ENCODE data around the gene LRRC7. TPM values are rescaled to one million over a fixed set of nuclear protein-coding genes. Genes with fewer than 3 reads are reported as not detected.
"Not testable (repeated sequence)": the region's sequence is repeated elsewhere in the genome, so short reads cannot be mapped to it uniquely, and the experiment has no call there.

The LRRC7 gene
- total RNA-seq, 4 donors from 2014 or later = under 0.01 TPM; not detected in 3

GRCh38 chr1:69946935-69947334 is 379.2 kb downstream of the LRRC7 start:
- Histone ChIP-seq H3K36me3 (no peaks in the 10 kb centered on the region), H3K4me3 (no peak overlapping the region), H3K27ac (no peak overlapping the region)

GRCh38 chr1:69947837-69948236 is 380.1 kb downstream of the LRRC7 start:
- no peak for DNase-seq

More at GRCh38 chr1:69946935-69947334, 379.2 kb downstream of the LRRC7 start:
- H3K9me3 ChIP-seq = no peaks in the 10 kb centered on the region
- TF ChIP-seq POLR2A (IDR thresholded peaks at IDR 0.05) (no peak), CTCF (IDR thresholded peaks at IDR 0.05) (no peak)
- no peaks in the 10 kb centered on the region for H3K27me3 ChIP-seq
- intact Hi-C loops (cut with DNase I) = no loop called here
- WGBS, 2 donors = 69 to 83% methylated on average over 2 of the region's 2 CpGs
- H3K4me1 ChIP-seq = no peaks in the 10 kb centered on the region
- no peak for DNase-seq

DNA sequence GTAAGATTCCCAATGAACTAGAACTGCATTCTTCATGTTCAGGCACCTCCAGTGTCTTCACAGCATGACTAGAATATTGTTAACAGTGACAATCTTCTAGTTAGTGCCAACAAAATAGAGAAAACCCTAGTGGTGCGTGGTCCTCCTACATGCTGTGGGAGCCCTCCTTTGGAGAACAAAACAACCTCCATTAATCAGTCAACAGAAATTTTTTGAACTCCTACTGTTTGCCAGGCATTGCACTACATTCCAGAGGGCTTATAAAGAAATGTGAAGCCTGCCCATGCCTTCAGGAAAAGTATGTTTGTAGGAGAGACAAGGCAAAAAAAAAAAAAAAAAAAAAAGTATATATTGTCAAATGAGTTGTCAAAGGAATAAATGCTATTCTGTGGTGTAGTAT is 385.0 kb downstream of the LRRC7 start:
- Histone ChIP-seq H3K27ac (no peak overlapping the region), H3K36me3 (no peaks in the 10 kb centered on the region), H3K9me3 (no peaks in the 10 kb centered on the region), H3K4me3 (no peak overlapping the region), H3K4me1 (no peaks in the 10 kb centered on the region), H3K27me3 (no peaks in the 10 kb centered on the region)
- no peak for DNase-seq
- 38 to 43% methylated on average over 1 of the region's 1 CpG for WGBS, 2 donors
- intact Hi-C loops (cut with DNase I) = no loop called here
- TF ChIP-seq POLR2A (IDR thresholded peaks at IDR 0.05) (no peak), CTCF (IDR thresholded peaks at IDR 0.05) (no peak)

More at GRCh38 chr1:69947837-69948236, 380.1 kb downstream of the LRRC7 start:
- TF ChIP-seq CTCF (IDR thresholded peaks at IDR 0.05) (no peak), POLR2A (IDR thresholded peaks at IDR 0.05) (no peak)
- H3K9me3 ChIP-seq = no peaks in the 10 kb centered on the region
- no peak overlapping the region for H3K4me3 ChIP-seq
- no peaks in the 10 kb centered on the region for H3K36me3 ChIP-seq
- H3K27ac ChIP-seq = no peak overlapping the region
- no peaks in the 10 kb centered on the region for H3K27me3 ChIP-seq
- 74 to 84% methylated on average over 3 of the region's 3 CpGs for WGBS, 2 donors
- intact Hi-C loops (cut with DNase I) = no loop called here
- no peaks in the 10 kb centered on the region for H3K4me1 ChIP-seq

- H3K9me3 ChIP-seq; H3K27me3 ChIP-seq; H3K4me3 ChIP-seq; H3K36me3 ChIP-seq; intact Hi-C loops (cut with DNase I); H3K27ac ChIP-seq; DNase-seq; H3K4me1 ChIP-seq: not testable (repeated sequence)
- 75% methylated on average over 2 of the region's 2 CpGs for WGBS, 2 donors
Observed at GRCh38 chr1:69962452-69962851, 394.7 kb downstream of the LRRC7 start.

- no peak for DNase-seq
- no peak for TF ChIP-seq CTCF (IDR thresholded peaks at IDR 0.05)
- WGBS, 2 donors = no CpG with 5 or more reads among the region's 3 CpGs
- no peaks in the 10 kb centered on the region for H3K4me1 ChIP-seq
- H3K4me3 ChIP-seq = no peak overlapping the region
- H3K36me3 ChIP-seq = no peaks in the 10 kb centered on the region
- H3K27me3 ChIP-seq = no peaks in the 10 kb centered on the region
- intact Hi-C loops (cut with DNase I) = no loop called here
- H3K27ac ChIP-seq = no peak overlapping the region
- H3K9me3 ChIP-seq = no peaks in the 10 kb centered on the region
Observed at GRCh38 chr1:69967245-69967766, 399.6 kb downstream of the LRRC7 start.

DNA sequence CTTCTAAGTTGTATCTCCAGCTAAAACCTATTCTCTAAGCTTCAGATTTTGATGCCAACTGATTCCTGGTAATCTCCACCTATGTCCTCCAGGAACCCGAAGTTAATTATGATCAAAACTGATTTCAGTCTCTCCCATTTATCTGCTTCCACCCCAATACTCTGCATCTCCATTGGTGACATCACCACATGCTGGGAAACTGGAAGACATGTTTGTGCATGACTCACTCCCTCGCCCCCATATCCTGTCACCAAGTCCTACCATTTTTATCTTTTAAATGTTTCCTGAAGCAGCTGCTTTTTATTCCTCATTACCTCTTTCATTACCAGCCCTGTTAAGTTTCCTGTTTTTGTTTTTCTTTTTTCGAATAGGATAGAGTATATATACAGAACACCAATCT is 409.2 kb downstream of the LRRC7 start:
- Histone ChIP-seq H3K9me3 (no peaks in the 10 kb centered on the region), H3K27ac (no peak overlapping the region), H3K27me3 (no peaks in the 10 kb centered on the region), H3K4me3 (no peak overlapping the region), H3K36me3 (no peaks in the 10 kb centered on the region), H3K4me1 (no peaks in the 10 kb centered on the region)
- 50 to 55% methylated on average over 3 of the region's 3 CpGs for WGBS, 2 donors
- intact Hi-C loops (cut with DNase I) = no loop called here
- DNase-seq = no peak
- TF ChIP-seq POLR2A (IDR thresholded peaks at IDR 0.05) (no peak), CTCF (IDR thresholded peaks at IDR 0.05) (no peak)

All from esophagus squamous epithelium (tissue), 5 donors.